Activated T-cell treated with anti-CD3 and anti-CD28 coated beads, Interleukin-2, amount 50 U/mL, for 4 hours (primary cell): ENCODE data around the gene HEPACAM2. TPM values are rescaled to one million over a fixed set of nuclear protein-coding genes. Genes with fewer than 3 reads are reported as not detected.
A peak's percentile ranks its signal among the peaks of the same experiment; 100 is the strongest.

Experiments
- ATAC-seq, 2 donors: fragments of 200-7000 bp; cut with Tn5 transposase; one replicate each; pipeline ENCODE4 v1.10.0; 2021
- DNase-seq: peaks from one replicate; pipeline ENCODE4 v3.0.0-alpha.2; 2020
- H3K27me3 Mint-ChIP-seq: one replicate; pipeline ENCODE4 v1.8.0; 2021; ENCODE audit warnings: low read depth, mixed read lengths
- H3K36me3 Mint-ChIP-seq: one replicate; pipeline ENCODE4 v1.8.0; 2022; ENCODE audit warnings: mixed read lengths; ENCODE audit not compliant: insufficient read depth
- H3K4me1 Mint-ChIP-seq: one replicate; pipeline ENCODE4 v1.8.0; 2021; ENCODE audit warnings: low read depth, mixed read lengths
- H3K4me3 Mint-ChIP-seq: one replicate; pipeline ENCODE4 v1.8.0; 2021; ENCODE audit warnings: mild to moderate bottlenecking, moderate library complexity, mixed read lengths
- H3K9me3 Mint-ChIP-seq: one replicate; pipeline ENCODE4 v1.8.0; 2021; ENCODE audit warnings: mixed read lengths
- total RNA-seq, 3 donors: library from RNA; stranded (reverse); gene quantifications; one replicate each; pipeline ENCODE4 v1.2.1, GENCODE V29; 2021

The HEPACAM2 gene
- total RNA-seq, 3 donors from 2014 or later: not detected

DNA sequence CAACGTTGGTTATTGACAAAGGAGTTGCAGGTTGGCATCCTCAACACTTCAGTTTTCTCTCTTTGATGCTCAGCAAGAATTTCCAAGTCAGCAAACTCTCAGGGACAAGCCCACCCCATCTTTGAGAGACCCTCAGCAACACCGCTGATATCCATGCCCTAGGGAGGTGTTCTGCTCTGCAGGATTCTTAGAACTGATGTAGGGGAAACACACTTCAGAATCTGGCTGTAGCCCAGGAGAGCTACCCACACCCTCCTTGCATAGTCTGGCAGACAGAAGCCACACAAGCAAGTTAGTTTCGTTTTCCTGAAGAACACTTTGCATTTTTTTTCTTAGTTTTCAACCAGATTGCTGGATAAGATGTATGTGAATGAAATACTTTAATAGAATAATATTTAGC is 78.9 kb downstream of the HEPACAM2 start:
- Mint-ChIP-seq H3K36me3 (peaks cover 27% of the 10 kb centered on the region), H3K9me3 (no peaks in the 10 kb centered on the region), H3K4me1 (peaks cover 42% of the 10 kb centered on the region), H3K27me3 (no peaks in the 10 kb centered on the region), H3K4me3 (peak overlapping the region; percentile 88)
- DNase-seq: peak; percentile 11
- ATAC-seq: peak; percentile 79

DNA sequence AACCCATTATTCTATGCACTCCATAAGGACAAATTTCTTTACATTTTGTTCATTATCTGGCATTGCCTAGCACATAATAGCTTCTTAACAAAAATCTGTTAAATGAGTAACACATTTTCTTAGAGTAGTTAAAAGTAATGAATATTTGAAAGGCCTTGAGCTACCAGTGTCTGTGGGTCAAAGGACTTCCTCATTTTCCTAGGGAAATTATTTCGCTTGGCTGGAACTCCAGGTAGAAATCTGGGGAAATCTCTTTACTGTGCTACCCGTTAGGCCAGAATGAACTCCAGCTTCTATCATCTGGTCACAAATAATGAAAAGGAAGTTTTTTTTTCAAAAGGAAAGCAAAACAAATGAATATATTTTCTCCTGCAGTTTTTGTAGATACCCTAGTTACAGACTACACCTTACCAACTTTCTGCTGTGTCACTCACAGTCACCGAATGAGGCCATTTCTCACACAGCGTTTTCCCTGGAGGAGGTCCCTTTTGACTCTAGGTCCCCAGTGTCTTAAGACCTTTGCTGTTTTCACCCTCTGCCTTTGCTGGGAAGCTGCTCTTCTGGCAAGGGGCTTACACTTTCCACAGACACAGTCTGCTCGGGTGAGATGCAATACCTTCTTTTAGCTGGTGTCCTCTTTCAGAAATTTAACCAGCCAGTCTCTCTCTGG is 79.7 kb downstream of the HEPACAM2 start:
- H3K4me1 Mint-ChIP-seq: peaks cover 42% of the 10 kb centered on the region
- H3K36me3 Mint-ChIP-seq: peaks cover 27% of the 10 kb centered on the region
- H3K4me3 Mint-ChIP-seq: peak overlapping the region; percentile 88
- no peaks in the 10 kb centered on the region for H3K9me3 Mint-ChIP-seq
- H3K27me3 Mint-ChIP-seq: no peaks in the 10 kb centered on the region
- DNase-seq (no peak), ATAC-seq (no peak)

DNA sequence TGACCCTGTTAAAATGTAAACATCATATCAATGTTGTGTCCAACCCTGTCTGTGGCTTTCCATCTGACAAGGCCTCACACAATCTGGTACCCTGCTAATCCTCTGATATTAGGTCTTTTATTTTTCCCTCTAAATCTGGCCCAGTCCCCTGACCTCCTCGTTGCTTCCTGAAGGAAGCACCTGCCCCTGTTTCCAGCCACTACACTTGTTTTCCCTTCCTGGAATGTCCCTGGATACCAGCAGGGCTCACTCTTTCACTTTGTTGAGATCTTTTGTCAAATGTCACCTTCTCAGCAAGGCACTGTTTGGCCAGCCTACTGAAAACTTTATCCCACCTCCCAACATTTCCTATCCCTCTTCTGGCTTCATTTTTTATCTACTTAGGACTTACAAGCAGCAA is 80.2 kb downstream of the HEPACAM2 start:
- H3K27me3 Mint-ChIP-seq: no peaks in the 10 kb centered on the region
- DNase-seq (no peak), ATAC-seq (no peak)
- peaks cover 27% of the 10 kb centered on the region for H3K36me3 Mint-ChIP-seq
- peaks cover 42% of the 10 kb centered on the region for H3K4me1 Mint-ChIP-seq
- no peaks in the 10 kb centered on the region for H3K9me3 Mint-ChIP-seq
- H3K4me3 Mint-ChIP-seq: peak overlapping the region; percentile 65

DNA sequence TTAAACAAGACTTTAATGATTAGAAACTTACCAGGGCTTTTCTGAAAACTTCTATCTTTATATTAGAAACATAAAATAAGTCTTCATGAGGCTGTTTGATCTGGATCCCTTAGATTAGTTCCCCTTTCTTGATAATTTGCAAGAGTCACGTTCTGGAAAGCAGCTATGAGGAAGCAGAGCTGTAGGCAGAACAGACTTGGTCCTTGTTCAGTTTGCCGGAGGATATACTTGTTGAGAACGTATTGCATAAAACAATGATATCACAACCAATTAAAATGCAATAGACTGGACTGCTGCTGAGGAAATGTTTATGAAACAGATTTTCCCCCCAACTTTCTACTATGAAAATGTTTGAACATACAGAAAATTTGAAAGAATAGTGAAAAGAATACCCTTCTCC is 80.9 kb downstream of the HEPACAM2 start:
- Mint-ChIP-seq H3K4me3 (no peak overlapping the region), H3K27me3 (no peaks in the 10 kb centered on the region), H3K9me3 (no peaks in the 10 kb centered on the region), H3K4me1 (peaks cover 41% of the 10 kb centered on the region), H3K36me3 (peaks cover 27% of the 10 kb centered on the region)
- ATAC-seq: no peak
- no peak for DNase-seq

DNA sequence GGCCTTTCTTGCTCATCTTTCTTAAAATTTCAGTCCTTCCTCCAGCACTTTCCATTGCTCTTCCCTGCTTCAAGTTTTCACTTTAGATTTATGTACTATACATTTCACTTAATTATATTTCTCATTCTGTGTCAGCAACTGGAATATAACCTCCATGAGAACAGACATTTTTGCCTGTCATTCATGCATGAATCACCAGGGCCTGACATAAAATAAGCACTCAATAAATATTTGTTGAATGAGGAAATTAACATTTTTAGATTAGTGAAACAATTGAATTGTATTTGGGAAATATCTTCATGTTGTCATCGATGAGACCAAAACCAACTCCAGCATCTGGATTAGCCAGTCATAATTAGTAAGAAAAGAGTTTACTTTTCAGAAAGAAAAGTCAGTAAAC is 84.1 kb downstream of the HEPACAM2 start:
- H3K27me3 Mint-ChIP-seq: no peaks in the 10 kb centered on the region
- no peak overlapping the region for H3K4me3 Mint-ChIP-seq
- peaks cover 27% of the 10 kb centered on the region for H3K4me1 Mint-ChIP-seq
- no peak for ATAC-seq
- H3K36me3 Mint-ChIP-seq: peaks cover 40% of the 10 kb centered on the region
- no peak for DNase-seq
- peaks cover 6% of the 10 kb centered on the region for H3K9me3 Mint-ChIP-seq

DNA sequence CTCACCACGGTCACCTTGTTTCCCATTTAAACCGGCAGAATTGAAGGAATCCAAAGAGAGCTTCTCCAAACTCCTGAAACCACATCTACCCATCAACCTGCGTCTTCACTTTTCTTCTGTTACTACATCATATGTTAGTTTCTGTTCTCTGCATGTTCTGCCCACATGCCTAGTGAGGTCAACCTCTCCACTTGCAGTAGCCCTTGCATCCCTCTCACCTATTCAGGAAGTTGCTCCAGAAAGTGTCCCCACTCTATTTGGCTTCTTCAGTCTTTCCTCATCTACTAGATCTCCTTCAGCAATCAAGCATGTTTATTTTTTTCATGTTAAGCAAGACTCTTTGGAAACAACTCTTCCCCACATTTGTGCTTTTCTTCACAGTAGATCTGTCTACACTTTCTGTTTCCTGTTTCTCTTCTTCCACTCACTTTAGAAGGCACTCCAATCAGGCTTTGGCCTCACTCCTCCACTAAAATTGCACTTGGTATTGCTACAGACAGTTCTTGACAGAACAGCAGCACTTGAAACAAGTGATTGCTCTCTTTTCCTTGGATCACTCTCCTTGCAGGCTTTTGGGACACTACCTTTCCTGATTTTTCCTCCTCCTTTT is 85.6 kb downstream of the HEPACAM2 start:
- Mint-ChIP-seq H3K4me3 (no peak overlapping the region), H3K4me1 (peaks cover 14% of the 10 kb centered on the region), H3K9me3 (peaks cover 16% of the 10 kb centered on the region), H3K27me3 (no peaks in the 10 kb centered on the region), H3K36me3 (peaks cover 47% of the 10 kb centered on the region)
- no peak for ATAC-seq
- DNase-seq: no peak

DNA sequence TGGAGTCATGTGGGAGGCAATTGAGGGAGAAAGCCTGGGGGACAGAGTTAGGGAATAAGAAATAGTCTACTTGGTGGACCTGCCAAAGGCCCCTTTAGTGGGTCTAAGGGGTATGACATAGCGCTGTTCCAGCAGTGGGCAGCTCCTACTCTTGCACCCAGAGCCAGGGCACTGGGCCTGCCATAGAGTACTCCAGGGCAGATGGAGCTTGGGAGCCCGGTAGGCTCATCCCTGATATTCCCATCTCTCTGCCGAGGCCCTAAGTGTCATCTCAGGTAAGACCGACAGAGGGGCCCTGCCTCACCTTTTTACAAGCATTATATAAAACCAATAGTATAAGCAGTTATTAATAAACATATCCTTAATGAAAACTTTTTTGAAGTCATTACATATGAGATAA is 87.7 kb downstream of the HEPACAM2 start:
- Mint-ChIP-seq H3K4me3 (no peak overlapping the region), H3K4me1 (peaks cover 4% of the 10 kb centered on the region), H3K9me3 (peaks cover 38% of the 10 kb centered on the region), H3K36me3 (peaks cover 53% of the 10 kb centered on the region), H3K27me3 (no peaks in the 10 kb centered on the region)
- no peak for ATAC-seq
- DNase-seq: no peak

Other genes with a start within 250 kb of the HEPACAM2 start
- 1 to 10 TPM; 1.8 to 2.5 (median 2.1) TPM for gene SAMD9, start 108.5 kb downstream of the HEPACAM2 start, total RNA-seq
- gene SAMD9L, start 78.1 kb downstream of the HEPACAM2 start, total RNA-seq: 1 to 10 TPM; 3.3 to 8.1 (median 4.1) TPM
- gene VPS50, start 5.9 kb upstream of the HEPACAM2 start, total RNA-seq: 10 to 100 TPM; 12.4 to 14.1 (median 13.6) TPM